ENCODE data around the gene SMS.
"Not testable (repeated sequence)": the region's sequence is repeated elsewhere in the genome, so short reads cannot be mapped to it uniquely, and the experiment has no call there.

SMS gene

DNA sequence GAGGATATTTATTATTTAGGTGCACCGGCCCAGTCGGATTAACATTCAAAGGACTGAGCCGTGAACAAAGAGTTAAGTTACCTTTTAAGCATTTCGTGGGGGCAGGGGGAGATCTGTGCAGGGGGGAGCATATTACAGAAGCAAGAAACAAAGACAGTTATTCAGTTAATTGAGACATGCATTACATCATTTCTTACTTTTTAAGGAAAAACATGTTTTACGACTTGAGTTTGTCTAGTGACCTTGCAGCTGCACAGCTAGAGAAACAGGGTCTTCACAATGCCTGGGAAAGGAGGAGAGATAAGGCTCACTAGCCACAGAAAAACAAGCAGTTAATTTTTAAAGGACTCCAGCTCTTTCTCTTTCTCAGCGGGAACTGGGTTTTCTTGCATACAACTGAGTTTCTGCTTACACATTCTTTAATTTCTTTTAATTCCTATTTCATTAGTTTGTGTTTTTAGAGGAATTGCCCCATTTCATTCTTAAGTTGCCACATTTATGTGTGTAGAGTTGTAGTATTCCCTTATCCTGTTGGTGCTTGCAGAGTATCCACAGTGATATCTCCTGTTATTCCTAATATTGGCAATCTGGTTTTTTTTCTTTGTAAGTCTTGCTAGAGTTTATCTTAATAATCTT, 12.8 kb downstream of the SMS start:
- DNase-seq = not testable (repeated sequence)

DNA sequence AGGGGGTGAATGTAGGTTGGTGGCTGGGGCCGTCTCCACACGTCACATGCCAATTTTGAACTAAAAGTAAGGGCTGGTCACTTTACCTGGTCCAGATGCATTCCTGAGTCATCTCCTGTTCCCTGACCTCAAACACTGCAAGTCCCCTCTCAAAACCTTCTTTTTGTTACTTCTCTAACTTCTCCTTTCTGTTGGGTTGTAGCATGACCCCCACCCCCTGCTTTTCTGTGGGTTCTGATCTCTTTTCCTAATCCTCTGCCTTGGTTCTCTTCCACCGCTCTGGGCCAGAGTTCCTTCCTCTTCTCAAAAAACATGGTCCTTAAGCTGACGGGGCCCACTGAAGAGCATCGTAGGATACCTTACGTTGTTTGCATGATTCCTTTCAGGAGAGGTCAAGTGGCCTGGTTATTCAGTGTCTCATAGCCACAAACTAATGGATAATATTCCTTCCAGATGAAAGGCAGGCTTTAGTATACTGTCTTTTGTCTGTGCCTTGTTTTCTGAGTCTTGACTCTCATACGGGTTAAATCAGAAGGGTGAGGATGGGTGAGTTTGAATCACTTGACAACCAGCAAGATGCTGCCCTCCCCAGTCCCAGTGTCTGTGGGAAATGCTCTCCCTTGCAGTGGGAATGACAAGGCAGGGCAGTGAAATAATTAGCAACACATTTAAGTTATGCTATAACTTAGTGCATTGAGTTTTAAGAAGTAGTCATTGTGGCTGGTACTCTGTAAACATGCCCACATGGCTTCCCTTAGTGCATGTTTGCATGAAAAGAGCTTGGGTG, 15.1 kb downstream of the SMS start:
- DNase-seq = no peak

DNA sequence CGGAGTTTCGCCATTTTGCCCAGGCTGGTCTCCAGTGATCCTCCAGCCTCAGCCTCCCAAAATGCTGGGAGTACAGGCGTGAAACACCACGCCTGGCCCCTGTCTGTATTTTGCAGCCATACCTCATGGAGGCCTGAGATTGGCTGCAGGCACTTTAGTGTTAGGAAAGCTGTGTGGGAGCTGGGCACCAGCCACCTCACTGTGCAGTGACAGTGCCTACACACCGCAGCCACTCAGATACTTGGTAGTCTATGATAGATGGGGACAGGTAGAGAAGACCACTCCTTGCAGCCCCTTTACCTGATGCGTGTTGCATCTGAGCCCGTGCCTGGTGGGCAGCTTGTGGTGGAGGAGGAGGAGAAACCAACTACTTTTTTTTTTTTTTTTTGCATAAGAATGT, 16.3 kb downstream of the SMS start:
- no peak for DNase-seq

DNA sequence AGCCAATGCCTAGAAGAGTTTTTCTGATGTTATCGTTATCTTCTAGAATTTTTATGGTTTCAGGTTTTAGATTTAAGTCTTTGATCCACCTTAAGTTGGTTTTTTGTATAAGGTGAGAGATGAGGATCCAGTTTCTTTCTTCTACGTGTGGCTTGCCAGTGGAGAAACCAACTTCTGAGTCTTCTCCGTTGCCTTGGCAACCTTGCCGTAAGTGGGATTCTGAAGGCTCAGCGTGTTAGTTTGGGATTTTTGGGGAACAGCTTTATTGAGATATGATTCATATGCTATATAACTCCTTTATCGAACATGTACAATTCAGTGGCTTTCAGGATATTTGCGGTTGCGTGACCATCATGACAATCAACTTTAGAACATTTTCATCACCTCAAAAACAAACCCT, 17.7 kb downstream of the SMS start:
- no peak for DNase-seq

DNA sequence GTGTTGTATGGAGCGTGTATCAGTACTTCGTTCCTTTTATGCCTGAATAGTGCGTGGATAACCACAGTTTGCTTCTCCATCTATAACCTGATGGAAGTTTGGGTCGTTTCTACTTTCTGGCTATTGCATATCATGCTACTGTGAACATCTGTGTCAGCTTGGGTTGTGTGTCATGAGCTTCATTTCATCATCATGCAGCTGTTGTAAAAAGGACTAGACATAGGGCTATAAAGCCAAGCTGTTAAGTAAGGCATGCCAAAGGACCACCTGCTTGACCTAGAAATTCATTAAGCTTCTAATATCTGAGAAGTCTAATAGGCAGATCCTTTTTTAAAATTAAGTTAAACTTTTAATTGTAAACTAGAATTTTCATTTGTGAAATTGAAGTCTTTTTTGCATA, 18.4 kb downstream of the SMS start:
- DNase-seq = no peak

DNA sequence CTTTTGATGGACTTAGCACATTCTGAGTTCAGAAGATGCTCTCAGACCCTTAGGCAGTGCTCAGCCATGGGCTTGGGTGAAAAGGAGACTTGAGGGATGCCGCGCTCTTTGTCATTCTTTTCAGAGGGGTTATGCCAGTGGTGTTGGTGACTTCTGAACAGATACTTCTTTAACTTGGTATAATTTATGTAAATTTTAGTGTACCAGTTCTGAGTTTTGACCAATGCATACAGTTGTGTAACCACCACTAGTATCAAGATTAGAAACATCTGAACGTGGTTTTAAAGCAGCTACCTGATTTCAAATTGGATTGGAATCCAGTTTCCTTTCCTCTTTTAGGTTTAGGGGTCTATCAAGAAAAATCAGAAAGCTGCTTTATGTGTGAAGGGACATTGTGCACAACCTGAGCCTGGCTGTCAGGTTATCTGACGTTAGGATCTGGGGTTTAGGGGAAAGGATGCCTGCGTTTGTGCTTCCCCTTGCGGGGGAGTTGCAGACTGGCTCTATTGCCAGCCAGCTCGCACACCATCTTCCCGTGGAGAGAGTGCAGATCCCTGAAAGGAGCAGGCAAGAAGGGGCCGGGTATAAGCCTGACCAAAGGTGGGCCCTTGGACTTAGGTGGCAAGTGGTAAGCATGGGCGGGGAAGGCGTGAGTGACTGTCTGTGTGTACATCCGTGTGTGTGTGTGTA, 19.0 kb downstream of the SMS start:
- DNase-seq = no peak

DNA sequence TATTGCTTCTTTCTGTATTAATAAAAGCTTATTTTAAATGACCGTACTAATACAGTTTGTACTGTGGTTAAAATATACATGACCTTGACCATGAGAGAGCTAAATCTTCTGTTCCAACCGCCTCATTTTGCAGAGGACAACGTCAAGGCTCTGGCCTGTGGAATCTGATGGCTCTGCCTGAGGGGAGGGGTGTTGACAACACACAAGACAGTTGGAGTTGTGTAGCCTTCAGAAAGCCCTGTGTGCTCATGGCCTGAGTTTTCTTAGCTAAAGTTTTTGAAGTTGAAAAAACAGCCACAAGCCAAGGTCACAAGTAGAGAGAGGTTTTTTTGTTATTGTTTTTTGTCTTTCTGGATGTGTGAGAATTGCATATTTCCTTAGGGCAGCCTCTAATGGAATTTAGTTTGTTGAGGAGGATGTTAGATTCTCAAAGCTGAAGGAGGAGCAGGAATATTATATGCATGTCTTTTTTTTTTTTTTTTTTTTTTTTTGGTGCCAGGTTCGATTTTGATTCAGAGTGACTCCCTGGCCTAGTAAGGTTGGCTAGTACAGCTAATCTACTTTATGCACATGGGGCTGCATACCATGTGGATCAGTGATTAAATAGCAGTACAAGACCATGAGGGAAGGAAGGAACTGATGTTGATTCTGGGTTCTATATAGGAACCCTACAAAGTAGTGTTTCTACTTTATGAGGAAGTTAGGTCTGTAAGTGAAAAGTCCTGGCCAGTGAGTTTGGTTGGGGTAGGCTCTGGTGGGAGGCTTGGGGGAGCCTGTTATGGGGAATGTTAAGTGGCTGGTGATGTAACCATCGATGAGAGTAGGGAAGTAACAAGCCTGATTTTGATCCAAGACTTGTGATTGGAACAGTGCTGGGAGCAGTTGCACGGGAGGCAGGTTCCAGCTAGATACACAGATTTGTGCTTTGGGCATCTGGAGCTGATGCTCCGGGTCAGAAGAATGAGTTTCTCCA, 20.3 kb downstream of the SMS start:
- no peak for DNase-seq

DNA sequence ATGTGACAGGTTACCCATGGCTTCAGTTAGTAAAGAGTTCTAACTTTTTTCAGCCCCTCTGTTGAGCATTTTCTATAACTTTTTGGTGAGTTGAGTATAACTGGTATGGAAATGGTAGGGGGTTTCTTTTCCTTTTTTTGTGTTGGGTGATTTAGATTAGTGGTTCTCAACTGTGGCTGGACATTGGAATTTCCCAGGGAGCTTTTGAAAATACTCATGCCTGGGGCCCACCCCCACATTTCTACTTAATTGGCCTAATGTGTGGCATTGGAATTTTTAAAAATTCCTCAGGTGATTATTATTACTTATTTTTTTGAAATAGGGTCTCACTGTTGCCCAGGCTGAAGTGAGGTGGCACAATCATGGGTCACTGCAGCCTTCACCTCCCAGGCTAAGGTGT, 21.9 kb downstream of the SMS start:
- DNase-seq = no peak

DNA sequence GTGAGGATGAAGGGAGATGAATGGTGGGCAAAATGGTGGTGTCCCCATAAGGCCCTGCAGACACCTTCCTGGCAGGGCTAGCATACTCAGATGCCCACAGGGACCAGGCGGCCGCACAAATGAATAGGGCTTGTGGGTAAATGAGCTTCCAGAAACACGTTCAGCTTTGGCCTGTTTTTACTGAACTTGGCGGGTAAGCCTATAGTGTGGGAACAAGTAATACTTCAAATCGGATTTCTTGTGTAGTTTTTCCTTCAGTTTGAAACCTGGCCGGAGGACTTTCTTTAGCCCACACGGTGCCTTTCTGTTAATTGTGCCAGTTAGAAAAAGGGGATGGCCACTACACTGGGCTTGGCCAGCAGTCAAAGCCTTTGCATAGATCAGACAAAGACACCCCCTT, 22.8 kb downstream of the SMS start:
- DNase-seq = no peak

DNA sequence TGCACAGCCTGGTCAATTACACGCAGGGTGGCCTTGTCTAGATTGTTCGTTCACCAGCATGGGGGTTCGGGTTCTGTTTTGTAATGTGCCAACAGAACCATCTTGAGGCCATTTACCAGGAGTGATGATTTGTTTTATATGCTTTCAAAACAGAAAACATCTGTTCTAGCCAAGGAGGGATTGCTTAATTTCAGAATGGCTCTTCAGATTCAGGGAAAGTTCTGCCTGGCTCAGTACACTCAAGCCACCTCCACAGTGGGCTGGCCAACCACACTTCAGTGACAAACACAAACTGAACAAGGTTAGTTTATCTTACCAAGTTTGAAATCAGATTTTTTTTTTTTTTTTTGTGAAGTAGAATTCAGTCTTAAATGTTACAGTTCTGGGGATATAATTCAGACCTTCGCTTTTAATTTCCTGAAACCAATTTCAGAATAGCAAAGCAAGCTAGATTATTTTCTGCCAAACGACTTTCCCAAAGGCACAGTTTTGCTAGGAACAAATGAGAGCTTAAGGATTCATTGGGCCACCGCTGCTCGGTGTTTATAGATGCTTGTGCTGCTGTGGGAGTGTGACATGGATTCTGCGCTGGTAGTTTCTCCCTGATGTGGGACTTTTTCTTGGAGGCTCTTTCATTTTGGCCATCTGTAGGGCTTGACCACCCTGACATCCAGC, 23.4 kb downstream of the SMS start:
- no peak for DNase-seq

DNA sequence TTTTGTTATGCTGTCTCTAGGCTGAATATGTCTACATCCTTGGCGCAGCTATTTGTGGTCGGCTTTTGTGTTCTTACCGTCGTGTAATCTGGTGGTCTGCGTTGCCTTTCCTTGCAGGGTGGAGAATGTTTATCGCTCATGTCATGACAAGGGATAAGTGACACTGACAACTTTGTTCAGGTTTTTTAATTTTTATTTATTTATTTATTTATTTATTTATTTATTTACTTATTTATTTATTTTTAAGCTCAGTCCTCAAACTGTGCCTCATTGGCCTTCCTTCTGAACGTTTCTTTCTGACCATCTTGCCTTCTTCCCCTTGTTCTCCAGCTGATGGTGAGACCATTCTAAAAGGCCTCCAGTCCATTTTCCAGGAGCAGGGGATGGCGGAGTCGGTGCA, 26.4 kb downstream of the SMS start:
- no peak for DNase-seq

DNA sequence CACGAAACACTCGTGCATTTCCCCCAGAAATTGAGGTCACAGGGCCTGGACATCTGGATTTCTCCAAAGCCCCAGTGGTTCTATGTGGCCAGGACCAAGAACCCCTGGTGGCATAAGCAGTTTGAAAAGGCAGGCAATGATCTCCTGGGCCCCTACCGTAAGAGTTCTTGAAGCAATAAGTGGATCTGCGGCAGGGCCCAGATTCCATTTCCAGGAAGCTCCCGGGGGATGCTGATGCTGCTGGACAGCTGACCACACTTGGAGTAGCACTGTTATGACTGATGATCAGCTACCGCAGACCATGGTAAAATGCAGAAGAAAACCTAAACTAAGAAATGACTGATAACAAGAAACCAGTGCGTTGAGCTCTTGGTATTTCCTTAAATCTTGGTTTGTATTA, 27.8 kb downstream of the SMS start:
- DNase-seq = no peak

DNA sequence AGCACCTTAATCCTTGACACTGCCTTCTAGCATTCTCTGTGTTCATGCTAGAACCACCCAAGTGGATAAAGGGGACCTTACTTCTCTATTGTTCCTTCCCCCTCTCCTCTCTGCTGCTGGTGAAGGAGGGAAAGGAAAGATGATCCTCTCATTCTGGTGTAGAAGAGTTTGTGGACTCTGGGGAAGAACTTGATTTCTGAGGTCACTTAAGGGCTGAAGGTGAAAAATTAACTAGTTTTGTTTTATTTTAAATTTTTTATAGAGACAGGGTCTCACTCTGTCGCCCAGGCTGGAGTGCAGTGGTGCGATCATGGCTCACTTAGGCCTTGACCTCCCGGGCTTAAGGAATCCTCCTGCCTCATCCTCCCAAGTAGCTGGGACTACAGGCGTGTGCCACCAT, 29.8 kb downstream of the SMS start:
- DNase-seq = no peak

DNA sequence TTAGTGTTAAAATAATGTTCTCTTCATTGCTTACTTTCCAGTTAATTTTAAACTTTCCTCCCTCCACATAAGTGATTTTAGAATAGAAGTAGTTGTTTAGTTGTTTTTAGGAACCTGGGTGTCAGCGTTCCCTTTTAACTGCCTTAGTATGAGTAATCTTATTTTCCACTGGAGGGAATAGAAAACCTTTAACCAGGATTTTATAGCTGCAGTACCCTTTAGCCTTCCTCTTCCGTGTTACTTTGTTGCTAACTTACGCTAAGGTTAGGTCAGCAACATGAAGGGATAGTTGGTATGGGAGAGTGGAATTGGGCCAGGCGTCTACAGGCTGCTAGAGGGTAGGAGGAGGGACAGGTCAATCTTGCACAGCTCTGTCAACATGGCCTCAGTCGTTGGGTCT, 31.5 kb downstream of the SMS start:
- no peak for DNase-seq

DNA sequence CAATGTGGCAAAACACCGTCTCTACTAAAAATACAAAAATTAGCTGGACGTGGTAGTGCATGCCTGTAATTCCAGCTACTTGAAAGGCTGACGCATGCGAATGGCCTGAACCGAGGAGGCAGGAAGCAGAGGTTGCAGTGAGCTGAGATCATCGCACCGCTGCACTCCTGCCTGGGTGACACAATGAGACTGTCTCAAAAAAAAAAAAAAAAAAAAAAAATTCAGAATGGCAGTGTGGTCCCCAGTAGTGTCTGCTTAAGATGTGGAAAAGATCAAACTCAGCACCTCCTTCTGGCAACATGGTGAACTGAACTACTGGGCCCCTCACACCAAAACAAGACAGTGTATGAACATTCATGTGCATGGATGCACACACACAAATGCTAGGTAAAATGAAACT, 32.2 kb downstream of the SMS start:
- DNase-seq = peak; percentile 84

DNA sequence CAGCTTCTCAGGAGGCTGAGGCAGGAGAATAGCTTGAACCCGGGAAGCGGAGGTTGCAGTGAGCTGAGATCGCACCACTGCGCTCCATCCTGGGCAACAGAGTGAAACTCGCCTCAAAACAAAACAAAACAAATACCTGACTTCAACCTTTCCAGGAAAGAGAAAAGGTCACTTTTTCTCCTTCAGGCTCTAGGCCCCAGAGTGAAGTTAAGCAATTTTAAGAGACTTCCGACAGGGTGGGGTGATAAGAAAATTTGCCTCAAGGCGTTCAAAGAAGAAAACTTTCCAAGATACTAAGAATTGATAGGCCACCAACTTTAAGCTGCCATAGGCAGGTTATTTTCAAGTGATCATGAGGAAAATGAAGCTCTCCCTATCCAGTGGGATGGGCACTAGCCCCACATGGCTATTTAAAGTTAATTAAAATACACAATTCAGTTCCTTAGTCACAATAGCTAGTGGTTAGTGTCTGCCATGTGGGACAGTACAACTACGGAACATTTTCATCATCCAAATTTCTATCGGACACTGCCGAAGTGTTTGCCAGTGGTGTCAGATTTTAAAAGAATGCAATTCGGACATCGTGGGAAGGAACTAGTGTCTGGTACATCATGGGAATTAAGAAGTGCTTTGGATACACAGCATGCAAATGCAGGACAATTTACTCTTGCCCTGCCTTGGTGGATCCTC, 33.0 kb downstream of the SMS start:
- DNase-seq = no peak

DNA sequence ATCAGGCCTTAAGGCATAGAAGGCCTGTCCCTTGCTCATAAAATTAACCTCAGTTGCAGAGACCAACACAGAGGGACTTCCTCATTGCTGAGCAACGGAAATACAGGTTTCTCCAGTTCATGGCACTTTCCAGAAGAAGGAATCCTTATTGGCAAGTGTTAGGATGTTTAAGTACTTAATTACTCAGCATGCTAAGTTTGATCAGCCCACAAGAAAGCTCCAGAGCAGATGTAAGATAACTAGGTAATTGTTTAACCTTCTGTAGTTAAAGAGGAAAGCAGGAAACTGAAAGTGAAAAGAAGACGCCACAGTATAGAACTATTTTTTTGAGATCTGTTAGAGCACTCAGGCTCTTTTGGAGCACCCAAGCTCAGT, 33.5 kb downstream of the SMS start:
- peak; percentile 80 for DNase-seq

DNA sequence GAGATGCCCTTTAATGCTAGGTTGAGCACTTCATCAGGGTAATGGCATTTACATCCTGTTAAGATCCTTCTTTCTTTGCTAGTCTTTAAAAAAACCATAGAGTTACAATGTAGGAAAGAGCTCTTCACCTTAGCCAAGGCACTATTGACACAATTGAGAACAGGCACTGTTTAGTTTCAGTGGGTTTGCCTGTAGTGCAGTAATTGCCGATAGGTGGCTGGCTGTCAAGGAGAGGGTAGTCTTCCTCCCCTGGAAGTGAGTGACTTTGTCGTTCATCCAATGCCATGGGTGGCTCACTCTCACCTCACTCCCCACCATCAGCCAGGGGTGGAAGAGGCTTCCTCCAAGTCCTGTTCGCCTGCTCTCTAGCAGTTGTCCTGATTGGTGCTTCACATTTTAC, 34.7 kb downstream of the SMS start:
- DNase-seq = no peak

DNA sequence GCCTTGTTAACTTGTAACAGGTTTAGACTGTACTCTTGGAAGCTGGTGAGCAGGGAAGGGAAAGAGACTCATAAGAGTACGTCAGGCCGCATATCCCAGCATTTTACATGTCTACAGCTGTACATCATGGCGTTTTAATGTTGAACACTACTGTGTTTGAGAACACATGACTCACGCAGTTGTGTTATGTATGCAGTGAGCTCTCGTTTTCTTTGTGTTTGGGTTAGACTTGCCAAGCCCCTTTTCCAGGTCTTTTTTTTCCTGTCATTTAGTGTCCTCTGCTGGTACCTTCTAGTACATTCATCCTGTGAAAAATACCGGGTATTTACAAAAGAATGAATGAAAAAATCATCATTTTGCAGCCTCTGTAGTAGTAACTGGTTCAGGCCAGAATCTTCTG, 35.3 kb downstream of the SMS start:
- DNase-seq = no peak

DNA sequence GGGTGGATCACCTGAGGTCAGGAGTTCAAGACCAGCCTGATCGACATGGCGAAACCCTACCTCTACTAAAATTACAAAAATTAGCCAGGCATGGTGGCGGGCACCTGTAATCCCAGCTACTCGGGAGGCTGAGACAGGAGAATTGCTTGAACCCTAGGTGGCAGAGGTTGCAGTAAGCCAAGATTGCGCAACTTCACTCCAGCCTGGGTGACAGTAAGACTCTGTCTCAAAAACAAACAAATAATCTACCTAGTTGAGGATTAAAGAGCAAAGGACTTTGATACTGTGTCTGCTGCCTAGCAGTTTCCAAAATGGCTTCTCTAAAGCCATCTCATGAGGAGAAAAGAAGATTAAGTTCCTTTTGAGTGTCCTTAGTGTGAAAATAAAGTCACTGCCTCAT, 37.8 kb downstream of the SMS start:
- no peak for DNase-seq

DNA sequence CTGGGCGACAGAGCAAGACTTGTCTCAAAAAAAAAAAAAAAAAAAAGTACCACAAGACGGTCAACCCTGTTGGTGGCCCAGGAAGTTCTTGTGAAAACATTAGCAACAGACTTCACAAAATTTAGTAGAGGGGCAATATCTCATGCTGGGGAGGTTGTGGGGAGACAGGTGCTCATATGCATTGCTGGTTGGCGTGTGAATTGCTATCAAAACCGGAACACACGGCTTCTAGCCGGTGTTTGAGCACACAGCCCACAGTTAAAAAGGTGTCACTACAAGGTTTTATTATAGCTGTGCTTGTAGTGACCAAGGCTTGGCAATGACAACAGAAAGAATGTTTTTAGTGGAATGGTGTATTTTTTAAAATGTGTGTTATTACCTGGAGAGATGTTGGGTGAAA, 41.8 kb downstream of the SMS start:
- DNase-seq = no peak

DNA sequence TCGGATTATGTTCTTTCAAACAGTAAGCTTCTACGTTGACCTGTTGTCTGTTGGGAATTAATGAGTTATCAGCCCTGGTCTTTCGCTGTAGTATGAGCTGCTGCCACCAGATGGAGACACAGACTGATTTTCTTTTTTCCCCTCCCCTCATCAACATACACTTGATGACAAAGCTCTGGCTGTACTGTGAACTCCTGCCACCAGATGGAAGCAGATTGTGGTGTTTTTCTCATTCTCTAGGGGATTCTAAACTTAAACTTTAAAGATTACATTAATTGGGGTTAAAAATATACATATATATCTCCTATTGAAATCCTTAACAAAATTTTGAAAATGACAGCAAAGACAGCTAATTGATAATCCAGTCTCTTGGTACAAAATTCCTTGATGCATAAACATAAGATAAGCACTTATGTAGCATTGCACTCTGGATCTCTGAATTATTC, 44.8 kb downstream of the SMS start:
- peak; percentile 79 for DNase-seq

Data from islet precursor cell (in vitro differentiated cells).